Neural cell (in vitro differentiated cells): ENCODE data around the gene CST8. TPM values are rescaled to one million over a fixed set of nuclear protein-coding genes. Genes with fewer than 3 reads are reported as not detected.

Source experiments
- H2AFZ ChIP-seq: fragments of 200-600, 300-800 bp; sonication (generic), shearing (Covaris generic); 2 replicates; pipeline ENCODE4 v1.6.0; 2014; ENCODE audit warnings: low read depth, mild to moderate bottlenecking, antibody characterized with exemption, low read length, moderate library complexity
- H3F3A ChIP-seq: fragments of 200-600 bp; shearing (Covaris generic); 2 replicates; pipeline ENCODE4 v1.6.1; 2016; ENCODE audit warnings: mild to moderate bottlenecking, moderate library complexity, mixed read lengths, antibody characterized with exemption, low read length; ENCODE audit not compliant: insufficient read depth, poor library complexity, severe bottlenecking
- H3K27ac ChIP-seq: fragments of 200-600, 300-800 bp; sonication (generic), shearing (Covaris generic); 2 replicates; pipeline ENCODE4 v1.5.1; 2014; ENCODE audit warnings: mild to moderate bottlenecking, low read length, moderate library complexity
- H3K27me3 ChIP-seq: fragments of 300-800, 200-600 bp; sonication (generic), shearing (Covaris generic); 2 replicates; pipeline ENCODE4 v1.6.0; 2014; ENCODE audit warnings: mild to moderate bottlenecking, low read depth, low read length, moderate library complexity; ENCODE audit not compliant: insufficient read depth
- H3K36me3 ChIP-seq: fragments of 300-800, 200-600 bp; sonication (generic), shearing (Covaris generic); 2 replicates; pipeline ENCODE4 v1.5.1; 2014; ENCODE audit warnings: mild to moderate bottlenecking, antibody characterized with exemption, low read length, moderate library complexity; ENCODE audit not compliant: insufficient read depth
- H3K4me2 ChIP-seq: fragments of 300-800, 200-600 bp; sonication (generic), shearing (Covaris generic); 2 replicates; pipeline ENCODE4 v1.6.0; 2014; ENCODE audit warnings: mild to moderate bottlenecking, low read length
- H3K4me3 ChIP-seq: fragments of 300-800, 200-600 bp; sonication (generic), shearing (Covaris generic); 2 replicates; pipeline ENCODE4 v1.5.1; 2014; ENCODE audit warnings: mild to moderate bottlenecking, low read length, moderate library complexity
- H3K79me2 ChIP-seq: fragments of 200-600 bp; shearing (Covaris generic); replicated peaks from 2 replicates; pipeline ENCODE4 v1.6.0; 2014; ENCODE audit warnings: mild to moderate bottlenecking, low read length, moderate library complexity; ENCODE audit not compliant: insufficient read depth
- H3K9ac ChIP-seq: fragments of 300-800, 200-600 bp; sonication (generic), shearing (Covaris generic); 2 replicates; pipeline ENCODE4 v1.6.1; 2016; ENCODE audit warnings: mild to moderate bottlenecking, low read length, mixed read lengths
- H3K9me2 ChIP-seq: fragments of 200-600 bp; shearing (Covaris generic); 2 replicates; pipeline ENCODE4 v1.6.1; 2016; ENCODE audit warnings: mild to moderate bottlenecking, low read length, mixed read lengths; ENCODE audit not compliant: insufficient read depth
- H3K9me3 ChIP-seq: fragments of 200-600, 300-800 bp; sonication (generic), shearing (Covaris generic); 2 replicates; pipeline ENCODE4 v1.6.1; 2016; ENCODE audit warnings: mild to moderate bottlenecking, mixed run types, low read length, moderate library complexity, mixed read lengths
- H4K20me1 ChIP-seq: fragments of 200-600 bp; shearing (Covaris generic); 2 replicates; pipeline ENCODE4 v1.6.1; 2016; ENCODE audit warnings: mild to moderate bottlenecking, mixed run types; ENCODE audit not compliant: insufficient read depth
- CTCF ChIP-seq: fragments of 450-650 bp; IDR thresholded peaks from 2 replicates; pipeline ENCODE4 v1.5.1; 2014; ENCODE audit warnings: antibody characterized with exemption, mild to moderate bottlenecking, moderate library complexity; ENCODE audit not compliant: poor library complexity, severe bottlenecking
- EP300 ChIP-seq: fragments of 450-650 bp; conservative IDR thresholded peaks from 2 replicates; pipeline ENCODE4 v1.6.1; 2014; ENCODE audit warnings: antibody characterized with exemption, mild to moderate bottlenecking, moderate library complexity; ENCODE audit not compliant: poor library complexity, severe bottlenecking
- EZH2 ChIP-seq: fragments of 200-600, 300-800 bp; shearing (Covaris generic), sonication (generic); IDR thresholded peaks from 2 replicates; pipeline ENCODE4 v1.6.1; 2014; ENCODE audit warnings: antibody characterized with exemption, low read length, borderline replicate concordance, mild to moderate bottlenecking; ENCODE audit not compliant: insufficient read depth, poor library complexity, severe bottlenecking
- MXI1 ChIP-seq: fragments of 450-650 bp; conservative IDR thresholded peaks from 2 replicates; pipeline ENCODE4 v1.6.1; 2014; ENCODE audit warnings: antibody characterized with exemption, mild to moderate bottlenecking; ENCODE audit not compliant: poor library complexity, severe bottlenecking
- POLR2AphosphoS5 ChIP-seq: IDR thresholded peaks from 2 replicates; pipeline ENCODE4 v1.6.1; 2012
- RAD21 ChIP-seq: fragments of 450-650 bp; conservative IDR thresholded peaks from 2 replicates; pipeline ENCODE4 v1.6.1; 2014; ENCODE audit warnings: antibody characterized with exemption, mild to moderate bottlenecking, moderate library complexity
- REST ChIP-seq: IDR thresholded peaks from 2 replicates; pipeline ENCODE4 v1.6.1; 2012; ENCODE audit warnings: borderline replicate concordance
- SMC3 ChIP-seq: fragments of 450-650 bp; conservative IDR thresholded peaks from 2 replicates; pipeline ENCODE4 v1.6.1; 2014; ENCODE audit warnings: antibody characterized with exemption, mild to moderate bottlenecking, moderate library complexity; ENCODE audit not compliant: poor library complexity
- TAF1 ChIP-seq: IDR thresholded peaks from 2 replicates; pipeline ENCODE4 v1.6.1; 2012; ENCODE audit warnings: low read depth
- polyA plus RNA-seq: library from polyadenylated mRNA; depleted of rRNA; stranded (reverse); fragments of >200 nt; gene quantifications from 2 replicates; pipeline ENCODE4 v1.2.3, GENCODE V29; 2014

Gene CST8
- polyA plus RNA-seq, 1 donor from 2014 or later = not detected

GRCh38 chr20:23453549-23454543 lies 37.1 kb upstream of the CST8 start:
- Histone ChIP-seq H3K79me2 (no peaks in the 10 kb centered on the region), H3F3A (no peaks in the 10 kb centered on the region), H3K36me3 (no peaks in the 10 kb centered on the region), H4K20me1 (no peaks in the 10 kb centered on the region), H3K9me2 (no peaks in the 10 kb centered on the region), H2AFZ (no peak overlapping the region), H3K27ac (no peak overlapping the region), H3K9me3 (no peaks in the 10 kb centered on the region), H3K9ac (no peak overlapping the region), H3K4me3 (no peak overlapping the region), H3K4me2 (no peak overlapping the region), H3K27me3 (no peaks in the 10 kb centered on the region)
- no peak for TF ChIP-seq MXI1
- no peak for TF ChIP-seq EP300
- TF ChIP-seq SMC3 = no peak
- no peak for TF ChIP-seq EZH2
- TF ChIP-seq POLR2AphosphoS5 = no peak
- no peak for TF ChIP-seq RAD21
- no peak for TF ChIP-seq CTCF
- no peak for TF ChIP-seq REST
- TF ChIP-seq TAF1 = no peak

GRCh38 chr20:23454816-23455215 lies 36.1 kb upstream of the CST8 start:
- Histone ChIP-seq H3F3A (no peaks in the 10 kb centered on the region), H3K4me3 (no peak overlapping the region), H4K20me1 (no peaks in the 10 kb centered on the region), H3K9me3 (no peaks in the 10 kb centered on the region), H3K27me3 (no peaks in the 10 kb centered on the region), H3K36me3 (no peaks in the 10 kb centered on the region), H3K4me2 (no peak overlapping the region), H3K79me2 (no peaks in the 10 kb centered on the region), H3K9me2 (no peaks in the 10 kb centered on the region), H2AFZ (no peak overlapping the region), H3K27ac (no peak overlapping the region), H3K9ac (no peak overlapping the region)
- TF ChIP-seq TAF1 (no peak), CTCF (no peak), RAD21 (no peak), EP300 (no peak), POLR2AphosphoS5 (no peak), EZH2 (no peak), MXI1 (no peak), REST (no peak), SMC3 (no peak)
